DMS153 treated with DMSO at 0.1 percent for 48 hours (cell line): ENCODE results near the gene CLDN24.

Source experiments
- DNase-seq: peaks from one replicate; lab custom pipeline; 2025; ENCODE audit not compliant: unreplicated experiment; lab: John Stamatoyannopoulos, UW

Gene CLDN24

GRCh38 chr4:183323295-183323694, 1.1 kb upstream of the CLDN24 start:
- DNase-seq = no peak

- DNase-seq = no peak
Measured at GRCh38 chr4:183321516-183321915, 710 bp downstream of the CLDN24 start.

GRCh38 chr4:183321079-183321478, 1.1 kb downstream of the CLDN24 start:
- no peak for DNase-seq

DNA sequence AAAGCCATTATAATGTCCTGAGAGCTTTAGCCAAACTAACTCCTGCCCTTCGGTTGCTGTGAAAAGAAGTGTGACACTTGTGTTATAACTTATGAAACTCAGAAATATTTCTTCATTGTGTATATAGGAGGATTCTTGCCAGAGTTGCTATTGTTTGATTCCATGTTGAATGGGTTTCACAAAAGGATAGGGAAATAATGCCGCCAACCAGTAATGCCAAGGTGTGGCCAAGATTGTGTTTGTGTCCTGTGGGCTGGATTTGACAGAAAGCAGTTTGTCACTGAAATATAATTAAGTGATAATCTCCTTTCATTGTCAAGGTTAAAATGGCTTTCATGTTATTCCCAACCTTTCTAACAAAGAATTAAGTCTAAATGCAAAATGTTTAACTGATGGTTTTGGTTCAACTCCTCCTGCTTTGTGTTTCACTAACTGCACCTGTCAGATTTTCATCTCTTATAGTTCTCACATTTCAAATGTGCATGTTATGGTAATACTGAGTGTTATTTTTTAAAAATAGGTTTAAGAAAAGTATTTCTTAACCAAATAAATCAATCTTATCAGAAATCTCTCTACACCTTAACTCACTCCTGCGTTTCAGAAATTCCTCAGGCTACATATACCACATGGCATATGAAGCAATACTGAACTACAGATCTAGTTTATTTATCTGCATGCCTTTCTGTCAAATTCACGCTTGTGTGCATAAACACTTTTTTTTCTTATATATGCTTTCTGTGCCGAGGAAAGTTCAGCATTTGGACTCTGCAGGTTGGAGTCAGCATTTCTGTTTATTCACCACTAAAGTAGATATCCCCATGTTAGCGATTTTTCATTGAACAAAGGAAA, 1.8 kb downstream of the CLDN24 start, which contains the start of gene CLDN22:
Gene CLDN22 (minus strand): TSS at position 66 of the 849 bp plus-strand sequence. CDS start 58 bp downstream, at position 8.
- no peak for DNase-seq

GRCh38 chr4:183318656-183319055, 3.6 kb downstream of the CLDN24 start:
- no peak for DNase-seq

GRCh38 chr4:183314806-183315205, 7.4 kb downstream of the CLDN24 start:
- no peak for DNase-seq

GRCh38 chr4:183314336-183314735, 7.9 kb downstream of the CLDN24 start:
- DNase-seq = no peak

- DNase-seq = no peak
Measured at GRCh38 chr4:183312841-183313240, 9.4 kb downstream of the CLDN24 start.

DNA sequence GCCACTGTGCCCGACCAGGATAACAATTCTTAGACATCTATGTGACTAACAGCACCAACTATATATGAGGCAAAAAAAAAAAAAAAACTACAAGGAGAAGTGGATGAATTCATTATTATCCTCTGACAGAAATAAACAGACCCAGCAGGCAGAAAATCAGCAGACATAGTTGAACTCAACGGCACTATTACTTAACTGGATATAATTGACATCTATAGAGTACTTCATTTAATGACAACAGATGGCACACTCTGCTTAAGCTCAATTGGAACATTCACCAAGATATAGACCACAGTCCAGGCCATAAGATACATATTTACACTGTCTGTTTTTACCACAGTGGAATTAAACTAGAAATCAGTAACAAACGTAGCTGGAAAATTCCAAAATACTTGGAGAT, 15.4 kb downstream of the CLDN24 start:
- DNase-seq = no peak

GRCh38 chr4:183304538-183304937, 17.7 kb downstream of the CLDN24 start:
- no peak for DNase-seq

GRCh38 chr4:183304067-183304466, 18.2 kb downstream of the CLDN24 start:
- no peak for DNase-seq

DNA sequence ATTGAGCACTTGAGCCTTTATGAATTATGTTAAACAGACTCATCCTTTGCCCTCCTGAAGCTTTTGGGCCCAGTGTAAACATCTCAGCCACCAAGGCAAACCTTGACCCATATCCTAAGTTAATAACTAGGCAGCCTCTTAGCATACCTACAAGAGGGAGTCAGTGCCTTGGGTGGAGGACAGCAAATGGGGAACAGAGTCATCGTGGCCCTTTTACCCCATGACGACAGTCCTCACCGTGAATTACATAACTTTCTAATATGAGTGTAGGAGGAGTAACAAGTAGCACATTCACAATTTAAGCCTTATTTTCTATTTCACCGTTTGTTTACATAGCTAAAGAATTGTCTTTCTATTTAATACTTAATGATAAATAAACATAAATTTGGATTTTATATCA, 18.9 kb downstream of the CLDN24 start:
- DNase-seq = no peak

- DNase-seq = no peak
Measured at GRCh38 chr4:183300655-183301054, 21.6 kb downstream of the CLDN24 start.

GRCh38 chr4:183300070-183300469, 22.2 kb downstream of the CLDN24 start:
- DNase-seq = no peak

GRCh38 chr4:183299464-183299863, 22.8 kb downstream of the CLDN24 start:
- no peak for DNase-seq

DNA sequence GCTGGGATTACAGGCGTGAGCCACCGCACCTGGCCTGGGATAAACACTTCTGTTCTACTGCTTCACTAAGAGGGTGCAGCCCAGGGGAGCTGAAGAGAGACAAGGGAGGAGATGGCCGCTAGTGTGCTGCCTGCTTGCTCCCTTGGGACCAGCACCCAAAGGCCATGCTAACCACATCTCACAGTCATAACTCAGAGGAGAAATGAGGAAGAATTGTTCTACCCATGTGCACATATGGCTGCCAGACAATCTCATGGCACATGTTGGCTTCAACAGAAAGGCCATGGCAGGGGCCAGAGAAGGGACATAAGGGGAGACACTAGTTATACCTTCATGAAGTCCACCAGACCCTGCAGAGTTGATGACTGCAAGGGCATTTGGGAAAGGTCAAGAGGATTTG, 24.6 kb downstream of the CLDN24 start:
- no peak for DNase-seq

- DNase-seq = no peak
Measured at GRCh38 chr4:183295711-183296110, 26.5 kb downstream of the CLDN24 start.

DNA sequence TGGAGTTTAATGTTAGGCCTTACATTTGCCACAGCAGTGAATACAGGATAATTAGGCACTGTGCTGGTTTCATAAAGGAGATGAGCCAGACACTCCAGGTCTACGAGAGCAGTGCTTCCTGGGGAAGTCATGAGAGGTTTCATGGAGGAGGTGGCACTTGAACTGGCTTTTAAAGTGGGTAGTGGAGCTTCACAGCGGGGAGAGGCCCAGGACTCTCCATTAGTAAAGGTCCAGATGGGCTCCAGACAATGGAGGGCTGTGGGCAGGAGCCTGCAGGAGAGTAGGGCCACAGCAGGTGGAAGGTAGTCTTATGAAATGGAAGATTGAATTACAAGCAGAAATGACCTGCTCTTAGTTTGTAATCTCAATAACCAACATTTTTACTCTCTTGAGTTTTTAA, 31.2 kb downstream of the CLDN24 start:
- DNase-seq = no peak

DNA sequence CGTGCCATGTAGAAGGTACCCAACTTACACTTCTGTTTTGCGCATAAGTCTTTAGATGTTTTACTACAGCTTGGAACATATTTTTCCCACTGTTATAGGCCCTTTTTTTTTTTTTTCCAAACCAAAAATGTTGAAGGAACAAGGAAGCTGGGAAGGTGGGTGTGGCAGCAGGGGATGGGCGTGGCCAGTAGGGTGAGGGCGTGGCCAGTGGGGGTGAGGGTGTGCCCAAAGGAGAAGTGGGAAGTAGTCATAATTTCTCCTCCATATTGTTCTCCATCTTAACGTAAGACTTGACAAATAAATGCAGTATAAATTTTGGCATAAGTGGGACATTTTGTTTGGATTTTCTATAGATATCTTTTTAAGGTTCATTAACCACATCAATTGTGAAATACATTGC, 32.5 kb downstream of the CLDN24 start:
- no peak for DNase-seq

- DNase-seq = no peak
Measured at GRCh38 chr4:183288955-183289354, 33.3 kb downstream of the CLDN24 start.

DNA sequence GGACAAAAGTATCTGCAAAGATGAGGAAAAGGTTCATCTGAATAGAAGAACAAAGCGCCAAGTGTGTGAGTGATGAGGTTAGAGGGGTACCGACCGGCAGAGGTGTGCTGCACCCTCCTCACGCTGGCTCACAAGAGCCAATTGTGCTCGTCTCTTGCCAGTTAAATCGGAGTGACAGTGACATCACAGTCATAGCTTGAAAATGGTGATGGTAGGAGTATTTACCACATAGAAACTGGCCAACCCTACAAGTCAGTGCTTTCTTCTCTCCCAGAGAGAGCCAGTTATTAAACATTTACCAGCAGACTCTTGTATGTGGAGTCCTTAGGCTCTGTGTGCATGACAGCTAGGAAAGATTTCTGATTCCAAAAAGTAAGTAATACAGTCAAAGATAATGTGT, 34.5 kb downstream of the CLDN24 start:
- no peak for DNase-seq

GRCh38 chr4:183287309-183287659, 34.9 kb downstream of the CLDN24 start:
- no peak for DNase-seq
